OCI-LY1 (cell line): ENCODE measurements around the gene FAM50B.

Experiments
- H2AFZ ChIP-seq: fragments of 200-600 bp; sonication (generic), shearing (Covaris generic); 2 replicates; pipeline ENCODE4 v1.6.0; 2014; ENCODE audit warnings: antibody characterized with exemption, mild to moderate bottlenecking, low read length
- H3F3A ChIP-seq: fragments of 200-600 bp; sonication (generic), shearing (Covaris generic); 2 replicates; pipeline ENCODE4 v1.6.0; 2014; ENCODE audit warnings: mild to moderate bottlenecking, antibody characterized with exemption, low read length, moderate library complexity; ENCODE audit not compliant: insufficient read depth
- H3K27ac ChIP-seq: fragments of 200-600 bp; sonication (generic); 2 replicates; pipeline ENCODE4 v1.5.1; 2014; ENCODE audit warnings: low read length, mixed run types, mild to moderate bottlenecking, low read depth; ENCODE audit not compliant: poor library complexity, severe bottlenecking
- H3K27me3 ChIP-seq: fragments of 200-600 bp; sonication (generic); 2 replicates; pipeline ENCODE4 v1.6.0; 2014; ENCODE audit warnings: antibody characterized with exemption, mild to moderate bottlenecking, low read length, moderate library complexity; ENCODE audit not compliant: insufficient read depth
- H3K36me3 ChIP-seq: fragments of 200-600 bp; sonication (generic); 2 replicates; pipeline ENCODE4 v1.6.1; 2014; ENCODE audit warnings: mild to moderate bottlenecking, antibody characterized with exemption, low read length, moderate library complexity, mixed read lengths; ENCODE audit not compliant: insufficient read depth
- H3K4me1 ChIP-seq: fragments of 200-600 bp; sonication (generic); 2 replicates; pipeline ENCODE4 v1.5.1; 2014; ENCODE audit warnings: mild to moderate bottlenecking, low read length, moderate library complexity; ENCODE audit not compliant: insufficient read depth, severe bottlenecking
- H3K4me2 ChIP-seq: fragments of 200-600 bp; sonication (generic), shearing (Covaris generic); 2 replicates; pipeline ENCODE4 v1.6.1; 2014; ENCODE audit warnings: low read length
- H3K4me3 ChIP-seq: fragments of 200-600 bp; sonication (generic); 2 replicates; pipeline ENCODE4 v1.5.1; 2014; ENCODE audit warnings: low read length, low read depth, mild to moderate bottlenecking, mixed read lengths; ENCODE audit not compliant: poor library complexity, severe bottlenecking
- H3K79me2 ChIP-seq: fragments of 200-600 bp; shearing (Covaris generic); 2 replicates; pipeline ENCODE4 v1.6.1; 2016; ENCODE audit warnings: mixed run types, low read length, mixed read lengths; ENCODE audit not compliant: insufficient read depth
- H3K9ac ChIP-seq: fragments of 200-600 bp; sonication (generic), shearing (Covaris generic); 2 replicates; pipeline ENCODE4 v1.6.1; 2014; ENCODE audit warnings: mild to moderate bottlenecking, low read length, mixed read lengths
- H3K9me2 ChIP-seq: fragments of 200-600 bp; sonication (generic), shearing (Covaris generic); 2 replicates; pipeline ENCODE4 v1.6.1; 2014; ENCODE audit warnings: low read depth, mild to moderate bottlenecking, low read length, mixed read lengths
- H3K9me3 ChIP-seq: fragments of 200-600 bp; shearing (Covaris generic); 2 replicates; pipeline ENCODE4 v1.6.1; 2014; ENCODE audit warnings: low read length, mixed read lengths
- H4K20me1 ChIP-seq: fragments of 200-600 bp; sonication (generic), shearing (Covaris generic); 2 replicates; pipeline ENCODE4 v1.6.0; 2016; ENCODE audit warnings: mild to moderate bottlenecking, low read length; ENCODE audit not compliant: insufficient read depth
- CTCF ChIP-seq: fragments of 200-600 bp; sonication (generic), shearing (Covaris generic); IDR thresholded peaks from 2 replicates; pipeline ENCODE4 v1.5.1; 2017; ENCODE audit warnings: mild to moderate bottlenecking, antibody characterized with exemption, low read length, moderate library complexity, mixed read lengths
- EZH2 ChIP-seq: fragments of 200-600 bp; sonication (generic), shearing (Covaris generic); IDR thresholded peaks from 2 replicates; pipeline ENCODE4 v1.8.0; 2017; ENCODE audit warnings: borderline replicate concordance, mixed run types, mild to moderate bottlenecking, antibody characterized with exemption, low read length, moderate library complexity, mixed read lengths

The FAM50B gene

DNA sequence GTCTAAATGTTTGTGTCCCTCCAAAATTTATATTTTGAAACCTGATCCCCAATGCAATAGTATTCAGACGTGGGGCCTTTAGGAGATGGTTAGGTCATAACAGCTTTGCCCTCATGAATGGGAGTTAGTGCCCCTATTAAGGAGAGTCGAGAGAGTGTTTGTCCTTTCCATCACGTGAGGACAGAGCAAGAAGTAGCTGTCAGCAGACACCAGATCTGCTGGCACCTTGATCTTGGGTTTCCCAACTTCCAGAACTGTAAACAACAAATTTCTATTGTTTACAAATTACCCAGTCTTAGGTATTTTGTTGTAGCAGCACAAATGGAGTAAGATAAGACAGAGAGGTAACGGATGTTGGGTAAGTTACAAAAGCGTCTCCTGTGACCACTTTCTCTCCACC, 46.6 kb downstream of the FAM50B start:
- no peaks in the 10 kb centered on the region for H3K9me3 ChIP-seq
- no peak overlapping the region for H2AFZ ChIP-seq
- no peaks in the 10 kb centered on the region for H4K20me1 ChIP-seq
- H3F3A ChIP-seq: no peaks in the 10 kb centered on the region
- H3K27ac ChIP-seq: no peak overlapping the region
- no peaks in the 10 kb centered on the region for H3K4me1 ChIP-seq
- H3K4me3 ChIP-seq: no peak overlapping the region
- no peaks in the 10 kb centered on the region for H3K79me2 ChIP-seq
- no peak overlapping the region for H3K9ac ChIP-seq
- no peaks in the 10 kb centered on the region for H3K36me3 ChIP-seq
- H3K9me2 ChIP-seq: no peaks in the 10 kb centered on the region
- H3K4me2 ChIP-seq: no peak overlapping the region
- TF ChIP-seq EZH2: no peak
- no peak for TF ChIP-seq CTCF
- H3K27me3 ChIP-seq: no peaks in the 10 kb centered on the region

GRCh38 chr6:3898265-3898994, 49.3 kb downstream of the FAM50B start:
- no peak overlapping the region for H3K4me2 ChIP-seq
- no peaks in the 10 kb centered on the region for H3K4me1 ChIP-seq
- TF ChIP-seq CTCF (no peak), EZH2 (no peak)
- no peak overlapping the region for H3K27ac ChIP-seq
- H3K9ac ChIP-seq: no peak overlapping the region
- H3K4me3 ChIP-seq: no peak overlapping the region
- H3K27me3 ChIP-seq: no peaks in the 10 kb centered on the region
- H2AFZ ChIP-seq: no peak overlapping the region
- no peaks in the 10 kb centered on the region for H3K9me3 ChIP-seq
- no peaks in the 10 kb centered on the region for H3F3A ChIP-seq
- no peaks in the 10 kb centered on the region for H3K9me2 ChIP-seq
- H3K79me2 ChIP-seq: no peaks in the 10 kb centered on the region
- no peaks in the 10 kb centered on the region for H4K20me1 ChIP-seq
- H3K36me3 ChIP-seq: no peaks in the 10 kb centered on the region

DNA sequence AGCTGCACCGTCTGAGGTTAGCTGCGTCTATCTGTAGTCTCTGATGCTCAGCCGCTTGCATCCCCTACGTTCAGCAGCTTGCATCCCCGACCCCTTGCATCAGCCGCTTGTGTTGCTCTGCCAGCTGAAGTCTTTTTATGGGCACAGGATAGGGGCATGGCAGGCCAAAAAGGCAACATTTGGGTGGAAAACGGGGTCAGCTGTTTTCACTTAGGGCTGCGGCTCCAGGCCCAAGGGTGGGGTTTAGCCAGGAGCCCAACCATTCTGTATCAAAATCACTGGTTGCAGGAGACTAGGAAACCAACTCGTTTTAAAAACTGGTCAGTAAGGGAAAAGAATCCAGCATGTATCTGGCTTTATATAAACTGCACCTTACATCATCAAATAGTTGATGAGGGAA, 49.9 kb downstream of the FAM50B start:
- Histone ChIP-seq H3K4me2 (no peak overlapping the region), H3F3A (no peaks in the 10 kb centered on the region), H3K9me3 (no peaks in the 10 kb centered on the region), H3K9ac (no peak overlapping the region), H3K4me1 (no peaks in the 10 kb centered on the region), H4K20me1 (no peaks in the 10 kb centered on the region), H2AFZ (no peak overlapping the region), H3K27me3 (no peaks in the 10 kb centered on the region), H3K27ac (no peak overlapping the region), H3K36me3 (no peaks in the 10 kb centered on the region), H3K79me2 (no peaks in the 10 kb centered on the region), H3K9me2 (no peaks in the 10 kb centered on the region), H3K4me3 (no peak overlapping the region)
- TF ChIP-seq CTCF: no peak
- TF ChIP-seq EZH2: no peak
